H1 (cell line): ENCODE results near the gene AIDA. TPM values are rescaled to one million over a fixed set of nuclear protein-coding genes. Genes with fewer than 3 reads are reported as not detected.

Experiments
- CTCF ChIA-PET: fragments of 300-600 bp; sonication (Branson Sonifier 250); formaldehyde crosslinking; loops from one replicate; lab custom pipeline; 2021; ENCODE audit not compliant: partially characterized antibody; lab: Charles Lee
- POLR2A ChIA-PET: fragments of 300-600 bp; sonication (Branson Sonifier 250); formaldehyde crosslinking; loops from one replicate; lab custom pipeline; 2021; ENCODE audit warnings: inconsistent platforms; ENCODE audit not compliant: partially characterized antibody; lab: Charles Lee
- DNase-seq, 2 experiments: peaks; one replicate each; pipeline versions ENCODE4 v3.0.0 to v3.0.0-alpha.2; 2010 to 2022; ENCODE audit warnings: low spot score in 2 of 2, low read depth in 1 of 2, mixed read lengths in 1 of 2
- FAIRE-seq: peaks from 2 replicates; lab custom pipeline; 2011; peaks lifted over from hg19 to GRCh38; lab: Jason Lieb, UNC
- H2AFZ ChIP-seq: 2 replicates; pipeline ENCODE4 v1.8.1; 2012; ENCODE audit warnings: low read length, inconsistent platforms
- H2AK5ac ChIP-seq: 2 replicates; pipeline ENCODE4 v1.6.1; 2013; ENCODE audit warnings: low read depth, low read length
- H2BK120ac ChIP-seq: replicated peaks from 2 replicates; pipeline ENCODE3; 2013; ENCODE audit warnings: low read depth, low read length, inconsistent platforms
- H2BK12ac ChIP-seq: 2 replicates; pipeline ENCODE4 v1.6.1; 2013; ENCODE audit warnings: low read depth, low read length
- H2BK15ac ChIP-seq: 2 replicates; pipeline ENCODE4 v1.6.1; 2013; ENCODE audit warnings: low read length
- H2BK20ac ChIP-seq: 2 replicates; pipeline ENCODE4 v1.6.1; 2013; ENCODE audit warnings: low read length
- H2BK5ac ChIP-seq: 2 replicates; pipeline ENCODE4 v1.6.1; 2013; ENCODE audit warnings: low read depth, low read length
- H3K14ac ChIP-seq: 2 replicates; pipeline ENCODE4 v1.6.1; 2013; ENCODE audit warnings: inconsistent platforms; ENCODE audit not compliant: insufficient read length
- H3K18ac ChIP-seq: 2 replicates; pipeline ENCODE4 v1.6.1; 2013; ENCODE audit warnings: low read length; ENCODE audit errors: extremely low read depth
- H3K23ac ChIP-seq: 2 replicates; pipeline ENCODE4 v1.6.1; 2013; ENCODE audit warnings: inconsistent platforms; ENCODE audit not compliant: insufficient read length
- H3K23me2 ChIP-seq: 2 replicates; pipeline ENCODE4 v1.6.1; 2013; ENCODE audit warnings: low read depth, low read length
- H3K27ac ChIP-seq: 2 replicates; pipeline ENCODE4 v1.6.1; 2011; ENCODE audit warnings: low read depth, low read length, inconsistent platforms
- H3K27me3 ChIP-seq, 4 experiments: replicated peaks in 1 of 4; 1 replicate in 1 of 4; 2 replicates in 3 of 4; pipeline versions ENCODE4 v1.6.1 to v1.8.1; 2011 to 2013; ENCODE audit warnings: low read length in 3 of 4, mild to moderate bottlenecking in 3 of 4, inconsistent platforms in 2 of 4, mixed read lengths in 2 of 4, moderate library complexity in 1 of 4; ENCODE audit not compliant: control insufficient read depth in 3 of 4, insufficient read depth in 3 of 4; ENCODE audit errors: extremely low read depth in 1 of 4
- H3K36me3 ChIP-seq, 4 experiments: 2 replicates each; pipeline versions ENCODE4 v1.6.1 to v1.8.1; 2011 to 2013; ENCODE audit warnings: mild to moderate bottlenecking in 4 of 4, low read length in 3 of 4, moderate library complexity in 2 of 4, control low read depth in 1 of 4, inconsistent platforms in 1 of 4; ENCODE audit not compliant: insufficient read depth in 4 of 4, control insufficient read depth in 2 of 4
- H3K4ac ChIP-seq: replicated peaks from 2 replicates; pipeline ENCODE3; 2013; ENCODE audit warnings: low read length, low read depth, mixed read lengths, inconsistent platforms; ENCODE audit not compliant: insufficient read length
- H3K4me1 ChIP-seq, 4 experiments: replicated peaks in 1 of 4; 1 replicate in 1 of 4; 2 replicates in 3 of 4; pipeline versions ENCODE4 v1.6.1 to v1.8.1; 2011 to 2013; ENCODE audit warnings: low read length in 3 of 4, inconsistent platforms in 2 of 4, mixed read lengths in 1 of 4; ENCODE audit not compliant: insufficient read depth in 4 of 4, control insufficient read depth in 3 of 4
- H3K4me2 ChIP-seq, 2 experiments: 2 replicates each; pipeline versions ENCODE4 v1.6.1 to v1.8.1; 2011 to 2013; ENCODE audit warnings: low read depth in 2 of 2, low read length in 2 of 2, control low read depth in 1 of 2, inconsistent platforms in 1 of 2, mild to moderate bottlenecking in 1 of 2; ENCODE audit not compliant: insufficient read depth in 1 of 2
- H3K4me3 ChIP-seq, 4 experiments: fragments of 200-600, 300-600 bp in 1 of 4; sonication (generic), shearing (Covaris generic), sonication (Bioruptor Twin) in 1 of 4; 2 replicates each; pipeline versions ENCODE4 v1.5.1 to v1.8.1; 2011 to 2016; ENCODE audit warnings: low read length in 4 of 4, low read depth in 3 of 4, control low read depth in 2 of 4, inconsistent platforms in 2 of 4, mild to moderate bottlenecking in 2 of 4, mixed read lengths in 1 of 4, moderate library complexity in 1 of 4; ENCODE audit not compliant: insufficient read depth in 2 of 4; ENCODE audit errors: extremely low read depth in 1 of 4
- H3K56ac ChIP-seq: replicated peaks from 2 replicates; pipeline ENCODE3; 2013; ENCODE audit warnings: low read depth, mild to moderate bottlenecking, mixed read lengths, low read length, inconsistent platforms; ENCODE audit not compliant: insufficient read length
- H3K79me1 ChIP-seq: 2 replicates; pipeline ENCODE4 v1.6.1; 2013; ENCODE audit warnings: low read depth, low read length, control low read depth
- H3K79me2 ChIP-seq, 2 experiments: 2 replicates each; pipeline versions ENCODE4 v1.6.1 to v1.8.1; 2012 to 2013; ENCODE audit warnings: low read length in 2 of 2, mild to moderate bottlenecking in 2 of 2, inconsistent platforms in 1 of 2; ENCODE audit not compliant: insufficient read depth in 2 of 2, control insufficient read depth in 1 of 2
- H3K9ac ChIP-seq, 4 experiments: replicated peaks in 1 of 4; 1 replicate in 1 of 4; 2 replicates in 3 of 4; pipeline versions ENCODE4 v1.6.1 to v1.8.1; 2011 to 2013; ENCODE audit warnings: low read depth in 3 of 4, low read length in 3 of 4, control low read depth in 2 of 4, mild to moderate bottlenecking in 2 of 4, moderate library complexity in 2 of 4, inconsistent platforms in 1 of 4; ENCODE audit errors: extremely low read depth in 1 of 4
- H3K9me3 ChIP-seq, 2 experiments: 2 replicates each; pipeline versions ENCODE4 v1.6.1 to v1.8.1; 2012 to 2013; ENCODE audit warnings: mild to moderate bottlenecking in 2 of 2, moderate library complexity in 2 of 2, control low read depth in 1 of 2, inconsistent platforms in 1 of 2, low read depth in 1 of 2, low read length in 1 of 2, mixed read lengths in 1 of 2; ENCODE audit not compliant: insufficient read depth in 2 of 2
- H4K20me1 ChIP-seq, 2 experiments: replicated peaks in 1 of 2; 2 replicates each; pipeline versions ENCODE3 to v1.8.1; 2011 to 2013; ENCODE audit warnings: inconsistent platforms in 2 of 2, low read length in 2 of 2, mild to moderate bottlenecking in 1 of 2; ENCODE audit not compliant: insufficient read depth in 2 of 2, control insufficient read depth in 1 of 2
- H4K5ac ChIP-seq: 2 replicates; pipeline ENCODE4 v1.6.1; 2013; ENCODE audit warnings: low read length, low read depth, mixed read lengths, inconsistent platforms; ENCODE audit not compliant: insufficient read length
- H4K8ac ChIP-seq: 2 replicates; pipeline ENCODE4 v1.8.0; 2013; ENCODE audit warnings: mild to moderate bottlenecking, moderate library complexity, low read length, inconsistent platforms; ENCODE audit not compliant: insufficient read depth; ENCODE audit errors: extremely low read depth
- H4K91ac ChIP-seq: replicated peaks from 2 replicates; pipeline ENCODE3; 2013; ENCODE audit warnings: low read length, mixed read lengths, inconsistent platforms; ENCODE audit not compliant: insufficient read length
- ASH2L ChIP-seq: fragments of 200-600, 300-600 bp; sonication (generic); IDR thresholded peaks from one replicate; pipeline ENCODE4 v1.7.1; 2017; ENCODE audit warnings: low read length
- CEBPB ChIP-seq: IDR thresholded peaks from 2 replicates; pipeline ENCODE4 v1.6.1; 2012; ENCODE audit warnings: low read depth, low read length
- CHD2 ChIP-seq: IDR thresholded peaks from 2 replicates; pipeline ENCODE4 v1.6.1; 2012; ENCODE audit warnings: low read length, improper control_type of control experiment
- HDAC6 ChIP-seq: IDR thresholded peaks from one replicate; pipeline ENCODE4 v1.7.1; 2012; ENCODE audit warnings: low read depth, mild to moderate bottlenecking, inconsistent platforms, low read length, moderate library complexity
- TAF1 ChIP-seq: IDR thresholded peaks from 2 replicates; pipeline ENCODE4 v1.6.1; 2011; ENCODE audit warnings: mild to moderate bottlenecking, low read depth, low read length
- WGBS, 2 experiments: shearing (Covaris generic) in 1 of 2; methylation state at CpG; one replicate each; pipeline versions ENCODE4 v1.1.6 to v1.1.7; 2013 to 2015; ENCODE audit warnings: low lambda C conversion rate in 2 of 2, mixed read lengths in 2 of 2, inconsistent platforms in 1 of 2, low coverage in 1 of 2, missing lambda C conversion rate in 1 of 2; ENCODE audit not compliant: insufficient replicate concordance in 2 of 2, insufficient coverage in 1 of 2, insufficient read length in 1 of 2; ENCODE audit errors: extremely low coverage in 1 of 2, missing lambda C conversion rate in 1 of 2; 5-methylcytosine and 5-hydroxymethylcytosine counted together
- polyA plus RNA-seq, 7 experiments: library from polyadenylated mRNA; depleted of rRNA in 3 of 7; stranded (reverse) in 5 of 7; unstranded in 2 of 7; fragments of >200 nt in 5 of 7; fragments of 200-250 nt in 2 of 7; gene quantifications; 1 replicate in 5 of 7; 2 replicates in 1 of 7; 4 replicates in 1 of 7; pipeline versions ENCODE4 v1.2.1 to v1.2.3, GENCODE V29; 2011 to 2013; ENCODE audit warnings: missing spikeins in 2 of 7, mixed read lengths in 2 of 7
- total RNA-seq: library from RNA; stranded (reverse); fragmentation: NEBNext Ultra II Directional; extraction: Animal tissue kit (Norgen Biotek cat#: 25700); gene quantifications from 2 replicates; pipeline ENCODE4 v1.2.1, GENCODE V29; 2021

The AIDA gene
- total and polyA plus RNA-seq, 2 of the 8 experiments (the other 6 are each of a cell fraction or from before 2014, with no cell fraction given): 52.5 to 103 TPM

GRCh38 chr1:222644636-222644980 is 67.7 kb downstream of the AIDA start:
- H3K14ac ChIP-seq: no peak overlapping the region
- H4K5ac ChIP-seq: no peak overlapping the region
- no peak overlapping the region for H3K56ac ChIP-seq
- peaks cover 6% of the 10 kb centered on the region for H3K23me2 ChIP-seq
- no peaks in the 10 kb centered on the region; a peak in 1 of 4 replicates for H3K9me3 ChIP-seq
- H2BK120ac ChIP-seq: no peak overlapping the region
- H3K79me1 ChIP-seq: no peaks in the 10 kb centered on the region; the same call in 1 of the 2 replicates
- no peak overlapping the region for H3K4ac ChIP-seq
- no peaks in the 10 kb centered on the region for H3K27me3 ChIP-seq
- ChIA-PET CTCF (interaction anchor here (0.9 to 4.0 kb wide), 4 partner anchors 11 to 180 kb away, joined by 3 to 15 read pairs (median 4); partner anchors contain the start of genes AIDA and BROX), POLR2A (interaction anchor here (1.0 to 1.8 kb wide), 5 partner anchors 10 to 179 kb away, joined by 3 to 8 read pairs (median 7); partner anchors contain the start of genes MIA3 and TAF1A)
- H4K91ac ChIP-seq: no peak overlapping the region
- H4K8ac ChIP-seq: peak overlapping the region; percentile 47; the same call in 1 of the 2 replicates
- WGBS, 2 experiments: 39% methylated on average over 5 of the region's 5 CpGs; no CpG with 5 or more reads in 1 of the 2 experiments
- H2BK12ac ChIP-seq: no peak overlapping the region
- H2BK5ac ChIP-seq: 0 out of 2 replicates have a peak overlapping the region, but pooled peaks have one; percentile 10
- no peak overlapping the region for H2BK20ac ChIP-seq
- H3K79me2 ChIP-seq: peaks cover 0 to 13% of the 10 kb centered on the region in 2 experiments; a peak in 2 of 4 replicates
- no peak overlapping the region for H3K23ac ChIP-seq
- H2BK15ac ChIP-seq: no peak overlapping the region
- no peak overlapping the region for H3K27ac ChIP-seq
- H3K9ac ChIP-seq: peak overlapping the region; percentile 45 to 77 (median 66)
- 0 out of 2 replicates have a peak overlapping the region, but pooled peaks have one; percentile 92 for H2AFZ ChIP-seq
- no peaks in the 10 kb centered on the region; a peak in 1 of 7 replicates for H3K4me1 ChIP-seq
- FAIRE-seq (no peak), DNase-seq (no peak)
- H3K4me2 ChIP-seq: peak overlapping the region; percentile 76 to 85
- peaks cover 0 to 3% of the 10 kb centered on the region in 2 experiments for H4K20me1 ChIP-seq
- peaks cover 0 to 7% (median 5%) of the 10 kb centered on the region in 4 experiments; a peak in 3 of 8 replicates for H3K36me3 ChIP-seq
- no peak overlapping the region for H2AK5ac ChIP-seq
- H3K4me3 ChIP-seq: peak overlapping the region; percentile 87 to 99 (median 92)
- H3K18ac ChIP-seq: no peak overlapping the region
- TF ChIP-seq CEBPB (no peak), HDAC6 (no peak), ASH2L (no peak), CHD2 (no peak), TAF1 (no peak)
